SK-N-SH (cell line): ENCODE results near the gene COX4I1. TPM values are rescaled to one million over a fixed set of nuclear protein-coding genes. Genes with fewer than 3 reads are reported as not detected.

Experiments used
- CTCF ChIA-PET: fragments of 300-600, 350-600 bp; formaldehyde crosslinking; extraction: SDS; loops from one replicate; lab custom pipeline; 2021; lab: Yijun Ruan, JAX
- POLR2A ChIA-PET: fragments of 350-600 bp; sonication (Branson Sonifier 250); formaldehyde crosslinking; extraction: SDS; loops from one replicate; lab custom pipeline; 2020; ENCODE audit warnings: antibody characterized with exemption, inconsistent platforms; lab: Yijun Ruan, JAX
- DNase-seq: peaks from one replicate; pipeline ENCODE4 v3.0.0; 2012
- H2AFZ ChIP-seq: fragments of 200-600 bp; sonication (generic); 2 replicates; pipeline ENCODE4 v1.8.1; 2016; ENCODE audit warnings: antibody characterized with exemption, mild to moderate bottlenecking, low read depth
- H3F3A ChIP-seq: fragments of 200-600 bp; sonication (generic); replicated peaks from 2 replicates; pipeline ENCODE3; 2016; ENCODE audit warnings: antibody characterized with exemption, mild to moderate bottlenecking; ENCODE audit not compliant: insufficient read depth
- H3K27ac ChIP-seq, 2 experiments: fragments of 200-500 bp in 1 of 2; fragments of 200-600 bp in 1 of 2; sonication (Bioruptor generic) in 1 of 2; sonication (generic), shearing (Covaris generic) in 1 of 2; 2 replicates each; pipeline versions ENCODE4 v1.5.1 to v1.6.1; 2014 to 2016; ENCODE audit warnings: low read depth in 2 of 2, inconsistent platforms in 1 of 2, low read length in 1 of 2, mild to moderate bottlenecking in 1 of 2, mixed read lengths in 1 of 2
- H3K27me3 ChIP-seq: fragments of 200-600 bp; sonication (generic), shearing (Covaris generic); 2 replicates; pipeline ENCODE4 v1.6.1; 2016; ENCODE audit warnings: mixed run types; ENCODE audit not compliant: insufficient read depth
- H3K36me3 ChIP-seq, 2 experiments: fragments of 200-500 bp in 1 of 2; fragments of 200-600 bp in 1 of 2; sonication (Bioruptor generic) in 1 of 2; sonication (generic) in 1 of 2; replicated peaks in 1 of 2; 2 replicates each; pipeline versions ENCODE3 to v1.5.1; 2014 to 2016; ENCODE audit warnings: low read length in 1 of 2, mild to moderate bottlenecking in 1 of 2; ENCODE audit not compliant: insufficient read depth in 2 of 2, control insufficient read depth in 1 of 2
- H3K4me1 ChIP-seq, 2 experiments: fragments of 200-500 bp in 1 of 2; fragments of 200-600 bp in 1 of 2; sonication (Bioruptor generic) in 1 of 2; sonication (generic), shearing (Covaris generic) in 1 of 2; 2 replicates each; pipeline versions ENCODE4 v1.5.1 to v1.6.1; 2014 to 2016; ENCODE audit warnings: low read depth in 1 of 2, low read length in 1 of 2, mixed run types in 1 of 2; ENCODE audit not compliant: insufficient read depth in 2 of 2, control insufficient read depth in 1 of 2
- H3K4me2 ChIP-seq: fragments of 200-600 bp; sonication (generic), shearing (Covaris generic); 2 replicates; pipeline ENCODE4 v1.6.1; 2017; ENCODE audit warnings: mixed run types
- H3K4me3 ChIP-seq, 2 experiments: fragments of 200-500 bp in 1 of 2; fragments of 200-600 bp in 1 of 2; sonication (Bioruptor generic) in 1 of 2; sonication (generic), shearing (Covaris generic) in 1 of 2; 2 replicates each; pipeline versions ENCODE4 v1.5.1 to v1.8.1; 2014 to 2016; ENCODE audit warnings: low read depth in 2 of 2, inconsistent platforms in 1 of 2, low read length in 1 of 2, mild to moderate bottlenecking in 1 of 2, mixed read lengths in 1 of 2, moderate library complexity in 1 of 2
- H3K79me2 ChIP-seq: fragments of 200-600 bp; sonication (generic); 2 replicates; pipeline ENCODE4 v1.8.1; 2017; ENCODE audit warnings: mild to moderate bottlenecking; ENCODE audit not compliant: insufficient read depth
- H3K9ac ChIP-seq: fragments of 200-600 bp; sonication (generic); 2 replicates; pipeline ENCODE4 v1.6.1; 2017; ENCODE audit warnings: mixed run types
- H3K9me2 ChIP-seq: fragments of 200-600 bp; sonication (generic); 2 replicates; pipeline ENCODE4 v1.6.1; 2017; ENCODE audit warnings: mixed run types
- H3K9me3 ChIP-seq: fragments of 200-600 bp; sonication (generic); 2 replicates; pipeline ENCODE4 v1.6.1; 2017; ENCODE audit warnings: mixed run types, mild to moderate bottlenecking, moderate library complexity
- H4K20me1 ChIP-seq: fragments of 200-600 bp; sonication (generic); 2 replicates; pipeline ENCODE4 v1.6.1; 2017; ENCODE audit warnings: mild to moderate bottlenecking, mixed run types; ENCODE audit not compliant: insufficient read depth
- CHD2 ChIP-seq: fragments of 150-350 bp; IDR thresholded peaks from 2 replicates; pipeline ENCODE4 v1.6.1; 2018; ENCODE audit warnings: low read length; ENCODE audit not compliant: partially characterized antibody
- CTCF ChIP-seq: fragments of 200-600 bp; sonication (generic); IDR thresholded peaks from 2 replicates; pipeline ENCODE4 v1.6.1; 2017; ENCODE audit warnings: antibody characterized with exemption, mild to moderate bottlenecking, moderate library complexity
- FOSL2 ChIP-seq: IDR thresholded peaks from 2 replicates; pipeline ENCODE4 v1.4.0; 2012; ENCODE audit warnings: low read depth, mild to moderate bottlenecking, moderate library complexity, borderline replicate concordance
- FOXJ3 ChIP-seq: sonication (generic); formaldehyde crosslinking; IDR thresholded peaks from 2 replicates; pipeline ENCODE4 v1.5.1; 2020; ENCODE audit warnings: mild to moderate bottlenecking, missing genetic modification reagents
- GABPA ChIP-seq: IDR thresholded peaks from 2 replicates; pipeline ENCODE4 v1.4.0; 2012; ENCODE audit warnings: low read depth, mild to moderate bottlenecking
- IRF3 ChIP-seq: fragments of 150-350 bp; IDR thresholded peaks from 2 replicates; pipeline ENCODE4 v1.6.1; 2016; ENCODE audit warnings: mild to moderate bottlenecking, low read depth, low read length
- MAX ChIP-seq: IDR thresholded peaks from 2 replicates; pipeline ENCODE4 v1.4.0; 2012; ENCODE audit warnings: low read depth
- MEF2A ChIP-seq: IDR thresholded peaks from 2 replicates; pipeline ENCODE4 v1.4.0; 2012; ENCODE audit warnings: low read depth, borderline replicate concordance
- PBX3 ChIP-seq: IDR thresholded peaks from 2 replicates; pipeline ENCODE4; 2012
- RAD21 ChIP-seq: IDR thresholded peaks from 2 replicates; pipeline ENCODE4 v1.6.1; 2012; ENCODE audit warnings: mild to moderate bottlenecking, low read length
- RCOR1 ChIP-seq: fragments of 150-350 bp; IDR thresholded peaks from 2 replicates; pipeline ENCODE4 v1.6.1; 2017; ENCODE audit warnings: antibody characterized with exemption, low read length
- REST ChIP-seq: IDR thresholded peaks from 2 replicates; pipeline ENCODE4 v1.6.1; 2012; ENCODE audit warnings: mild to moderate bottlenecking, low read depth, low read length, moderate library complexity
- RFX5 ChIP-seq: IDR thresholded peaks from 2 replicates; pipeline ENCODE4 v1.6.1; 2012; ENCODE audit warnings: mild to moderate bottlenecking, improper control_type of control experiment, low read length
- SIN3A ChIP-seq: IDR thresholded peaks from 2 replicates; pipeline ENCODE4 v1.6.1; 2012; ENCODE audit warnings: low read depth, mild to moderate bottlenecking, low read length, moderate library complexity, borderline replicate concordance
- SMC3 ChIP-seq: IDR thresholded peaks from 2 replicates; pipeline ENCODE4 v1.6.1; 2012; ENCODE audit warnings: low read depth, low read length, improper control_type of control experiment
- TCF12 ChIP-seq: IDR thresholded peaks from 2 replicates; pipeline ENCODE4 v1.4.0; 2012
- TEAD4 ChIP-seq: IDR thresholded peaks from 2 replicates; pipeline ENCODE4 v1.4.0; 2012; ENCODE audit warnings: mild to moderate bottlenecking, borderline replicate concordance; ENCODE audit not compliant: insufficient read depth
- USF1 ChIP-seq: IDR thresholded peaks from 2 replicates; pipeline ENCODE4 v1.4.0; 2012; ENCODE audit warnings: low read depth, borderline replicate concordance
- USF2 ChIP-seq: fragments of 150-350 bp; IDR thresholded peaks from 2 replicates; pipeline ENCODE4 v1.6.1; 2017; ENCODE audit warnings: antibody characterized with exemption, low read length, low read depth, borderline replicate concordance
- YY1 ChIP-seq: IDR thresholded peaks from 2 replicates; pipeline ENCODE4 v1.4.0; 2012; ENCODE audit warnings: low read depth, mild to moderate bottlenecking
- WGBS: methylation state at CpG from one replicate; pipeline ENCODE4 v1.1.6; 2017; ENCODE audit warnings: low lambda C conversion rate; 5-methylcytosine and 5-hydroxymethylcytosine counted together
- polyA plus RNA-seq, 3 experiments: library from polyadenylated mRNA; depleted of rRNA; stranded (reverse); fragments of >200 nt; gene quantifications; 2 replicates each; pipeline ENCODE4 v1.2.3, GENCODE V29; 2012

COX4I1 gene
- polyA plus RNA-seq, 1 of the 3 experiments (the other 2 are of a cell fraction), result 1,294 TPM

GRCh38 chr16:85851034-85851785, 51.7 kb downstream of the COX4I1 start:
- H3K36me3 ChIP-seq, result no peaks in the 10 kb centered on the region
- no peaks in the 10 kb centered on the region for H4K20me1 ChIP-seq
- no peak overlapping the region for H2AFZ ChIP-seq
- H3K4me2 ChIP-seq, result no peak overlapping the region
- no peaks in the 10 kb centered on the region for H3K4me1 ChIP-seq
- no peaks in the 10 kb centered on the region for H3F3A ChIP-seq
- H3K27ac ChIP-seq, result no peak overlapping the region
- WGBS, result 23% methylated on average over 14 of the region's 15 CpGs
- no peaks in the 10 kb centered on the region for H3K79me2 ChIP-seq
- no peak for TF ChIP-seq GABPA
- TF ChIP-seq CHD2, result no peak
- no peak for TF ChIP-seq CTCF
- no peak for TF ChIP-seq SIN3A
- TF ChIP-seq FOXJ3 (CRISPR knock-in tag), result no peak
- no peak for TF ChIP-seq USF1
- no peak for TF ChIP-seq TCF12
- no peak for TF ChIP-seq SMC3
- no peak for TF ChIP-seq FOSL2
- TF ChIP-seq REST, result no peak
- TF ChIP-seq MAX, result no peak
- no peak for TF ChIP-seq RAD21
- no peak for TF ChIP-seq PBX3
- no peak for TF ChIP-seq USF2
- TF ChIP-seq YY1, result no peak
- TF ChIP-seq MEF2A, result no peak
- no peak for TF ChIP-seq RFX5
- no peak for TF ChIP-seq RCOR1
- TF ChIP-seq IRF3, result no peak
- TF ChIP-seq TEAD4, result no peak
- POLR2A ChIA-PET, result no interaction called here
- H3K9me3 ChIP-seq, result no peaks in the 10 kb centered on the region
- no peak for DNase-seq
- no peaks in the 10 kb centered on the region for H3K9me2 ChIP-seq
- CTCF ChIA-PET, result no interaction called here
- peaks cover 69% of the 10 kb centered on the region for H3K27me3 ChIP-seq
- no peak overlapping the region for H3K9ac ChIP-seq
- H3K4me3 ChIP-seq, result no peak overlapping the region
